Neural cell (in vitro differentiated cells): ENCODE data around the gene CDYL. TPM values are rescaled to one million over a fixed set of nuclear protein-coding genes. Genes with fewer than 3 reads are reported as not detected.

Source experiments
- H2AFZ ChIP-seq: fragments of 200-600, 300-800 bp; sonication (generic), shearing (Covaris generic); 2 replicates; pipeline ENCODE4 v1.6.0; 2014; ENCODE audit warnings: low read depth, mild to moderate bottlenecking, antibody characterized with exemption, low read length, moderate library complexity
- H3F3A ChIP-seq: fragments of 200-600 bp; shearing (Covaris generic); 2 replicates; pipeline ENCODE4 v1.6.1; 2016; ENCODE audit warnings: mild to moderate bottlenecking, moderate library complexity, mixed read lengths, antibody characterized with exemption, low read length; ENCODE audit not compliant: insufficient read depth, poor library complexity, severe bottlenecking
- H3K27ac ChIP-seq: fragments of 200-600, 300-800 bp; sonication (generic), shearing (Covaris generic); 2 replicates; pipeline ENCODE4 v1.5.1; 2014; ENCODE audit warnings: mild to moderate bottlenecking, low read length, moderate library complexity
- H3K27me3 ChIP-seq: fragments of 300-800, 200-600 bp; sonication (generic), shearing (Covaris generic); 2 replicates; pipeline ENCODE4 v1.6.0; 2014; ENCODE audit warnings: mild to moderate bottlenecking, low read depth, low read length, moderate library complexity; ENCODE audit not compliant: insufficient read depth
- H3K36me3 ChIP-seq: fragments of 300-800, 200-600 bp; sonication (generic), shearing (Covaris generic); 2 replicates; pipeline ENCODE4 v1.5.1; 2014; ENCODE audit warnings: mild to moderate bottlenecking, antibody characterized with exemption, low read length, moderate library complexity; ENCODE audit not compliant: insufficient read depth
- H3K4me2 ChIP-seq: fragments of 300-800, 200-600 bp; sonication (generic), shearing (Covaris generic); 2 replicates; pipeline ENCODE4 v1.6.0; 2014; ENCODE audit warnings: mild to moderate bottlenecking, low read length
- H3K4me3 ChIP-seq: fragments of 300-800, 200-600 bp; sonication (generic), shearing (Covaris generic); 2 replicates; pipeline ENCODE4 v1.5.1; 2014; ENCODE audit warnings: mild to moderate bottlenecking, low read length, moderate library complexity
- H3K79me2 ChIP-seq: fragments of 200-600 bp; shearing (Covaris generic); replicated peaks from 2 replicates; pipeline ENCODE4 v1.6.0; 2014; ENCODE audit warnings: mild to moderate bottlenecking, low read length, moderate library complexity; ENCODE audit not compliant: insufficient read depth
- H3K9ac ChIP-seq: fragments of 300-800, 200-600 bp; sonication (generic), shearing (Covaris generic); 2 replicates; pipeline ENCODE4 v1.6.1; 2016; ENCODE audit warnings: mild to moderate bottlenecking, low read length, mixed read lengths
- H3K9me2 ChIP-seq: fragments of 200-600 bp; shearing (Covaris generic); 2 replicates; pipeline ENCODE4 v1.6.1; 2016; ENCODE audit warnings: mild to moderate bottlenecking, low read length, mixed read lengths; ENCODE audit not compliant: insufficient read depth
- H3K9me3 ChIP-seq: fragments of 200-600, 300-800 bp; sonication (generic), shearing (Covaris generic); 2 replicates; pipeline ENCODE4 v1.6.1; 2016; ENCODE audit warnings: mild to moderate bottlenecking, mixed run types, low read length, moderate library complexity, mixed read lengths
- H4K20me1 ChIP-seq: fragments of 200-600 bp; shearing (Covaris generic); 2 replicates; pipeline ENCODE4 v1.6.1; 2016; ENCODE audit warnings: mild to moderate bottlenecking, mixed run types; ENCODE audit not compliant: insufficient read depth
- CTCF ChIP-seq: fragments of 450-650 bp; IDR thresholded peaks from 2 replicates; pipeline ENCODE4 v1.5.1; 2014; ENCODE audit warnings: antibody characterized with exemption, mild to moderate bottlenecking, moderate library complexity; ENCODE audit not compliant: poor library complexity, severe bottlenecking
- EP300 ChIP-seq: fragments of 450-650 bp; conservative IDR thresholded peaks from 2 replicates; pipeline ENCODE4 v1.6.1; 2014; ENCODE audit warnings: antibody characterized with exemption, mild to moderate bottlenecking, moderate library complexity; ENCODE audit not compliant: poor library complexity, severe bottlenecking
- EZH2 ChIP-seq: fragments of 200-600, 300-800 bp; shearing (Covaris generic), sonication (generic); IDR thresholded peaks from 2 replicates; pipeline ENCODE4 v1.6.1; 2014; ENCODE audit warnings: antibody characterized with exemption, low read length, borderline replicate concordance, mild to moderate bottlenecking; ENCODE audit not compliant: insufficient read depth, poor library complexity, severe bottlenecking
- MXI1 ChIP-seq: fragments of 450-650 bp; conservative IDR thresholded peaks from 2 replicates; pipeline ENCODE4 v1.6.1; 2014; ENCODE audit warnings: antibody characterized with exemption, mild to moderate bottlenecking; ENCODE audit not compliant: poor library complexity, severe bottlenecking
- POLR2AphosphoS5 ChIP-seq: IDR thresholded peaks from 2 replicates; pipeline ENCODE4 v1.6.1; 2012
- RAD21 ChIP-seq: fragments of 450-650 bp; conservative IDR thresholded peaks from 2 replicates; pipeline ENCODE4 v1.6.1; 2014; ENCODE audit warnings: antibody characterized with exemption, mild to moderate bottlenecking, moderate library complexity
- REST ChIP-seq: IDR thresholded peaks from 2 replicates; pipeline ENCODE4 v1.6.1; 2012; ENCODE audit warnings: borderline replicate concordance
- SMC3 ChIP-seq: fragments of 450-650 bp; conservative IDR thresholded peaks from 2 replicates; pipeline ENCODE4 v1.6.1; 2014; ENCODE audit warnings: antibody characterized with exemption, mild to moderate bottlenecking, moderate library complexity; ENCODE audit not compliant: poor library complexity
- TAF1 ChIP-seq: IDR thresholded peaks from 2 replicates; pipeline ENCODE4 v1.6.1; 2012; ENCODE audit warnings: low read depth
- polyA plus RNA-seq: library from polyadenylated mRNA; depleted of rRNA; stranded (reverse); fragments of >200 nt; gene quantifications from 2 replicates; pipeline ENCODE4 v1.2.3, GENCODE V29; 2014

The CDYL gene
- polyA plus RNA-seq, 1 donor from 2014 or later, result 5.2 TPM

- H3F3A ChIP-seq, result no peaks in the 10 kb centered on the region
- TF ChIP-seq REST (no peak), EZH2 (no peak), POLR2AphosphoS5 (no peak), CTCF (no peak), MXI1 (no peak), SMC3 (no peak), RAD21 (no peak), TAF1 (no peak), EP300 (no peak)
- H3K79me2 ChIP-seq, result no peaks in the 10 kb centered on the region
- H3K4me2 ChIP-seq, result no peak overlapping the region
- no peaks in the 10 kb centered on the region for H3K9me2 ChIP-seq
- H3K27ac ChIP-seq, result no peak overlapping the region
- H3K4me3 ChIP-seq, result no peak overlapping the region
- no peaks in the 10 kb centered on the region for H3K36me3 ChIP-seq
- no peaks in the 10 kb centered on the region for H4K20me1 ChIP-seq
- no peak overlapping the region for H2AFZ ChIP-seq
- no peak overlapping the region for H3K9ac ChIP-seq
- H3K27me3 ChIP-seq, result no peaks in the 10 kb centered on the region
- H3K9me3 ChIP-seq, result no peaks in the 10 kb centered on the region
Measured at GRCh38 chr6:4930025-4930691, 154.0 kb downstream of the CDYL start.

GRCh38 chr6:4931530-4932227 is 155.5 kb downstream of the CDYL start:
- no peak for TF ChIP-seq EP300
- no peak for TF ChIP-seq MXI1
- no peak for TF ChIP-seq TAF1
- no peak overlapping the region for H3K4me3 ChIP-seq
- no peaks in the 10 kb centered on the region for H3K9me2 ChIP-seq
- H4K20me1 ChIP-seq, result no peaks in the 10 kb centered on the region
- H3K27me3 ChIP-seq, result no peaks in the 10 kb centered on the region
- H2AFZ ChIP-seq, result no peak overlapping the region
- H3K27ac ChIP-seq, result no peak overlapping the region
- no peaks in the 10 kb centered on the region for H3K79me2 ChIP-seq
- H3K9me3 ChIP-seq, result no peaks in the 10 kb centered on the region
- no peaks in the 10 kb centered on the region for H3F3A ChIP-seq
- no peaks in the 10 kb centered on the region for H3K36me3 ChIP-seq
- no peak overlapping the region for H3K9ac ChIP-seq
- H3K4me2 ChIP-seq, result no peak overlapping the region
